ENCODE measurements around the gene CNNM4.
"Not testable (repeated sequence)": the region's sequence is repeated elsewhere in the genome, so short reads cannot be mapped to it uniquely, and the experiment has no call there.

The CNNM4 gene

GRCh38 chr2:96795076-96795475 lies 34.4 kb downstream of the CNNM4 start:
- no peak for DNase-seq

- not testable (repeated sequence) for DNase-seq
Measured at GRCh38 chr2:96796497-96796896, 35.8 kb downstream of the CNNM4 start.

GRCh38 chr2:96797066-96797625 lies 36.4 kb downstream of the CNNM4 start:
- DNase-seq: no peak

- no peak for DNase-seq
Measured at GRCh38 chr2:96798733-96799622, 38.3 kb downstream of the CNNM4 start.

GRCh38 chr2:96799623-96799935 lies 38.9 kb downstream of the CNNM4 start:
- no peak for DNase-seq

- no peak for DNase-seq
Measured at GRCh38 chr2:96800061-96801004, 39.6 kb downstream of the CNNM4 start.

- DNase-seq: peak; percentile 57
Measured at GRCh38 chr2:96801005-96801785, 40.5 kb downstream of the CNNM4 start.

- DNase-seq: no peak
Measured at GRCh38 chr2:96801786-96802595, 41.3 kb downstream of the CNNM4 start.

- DNase-seq: no peak
Measured at GRCh38 chr2:96802721-96803120, 42.0 kb downstream of the CNNM4 start.

GRCh38 chr2:96804986-96805385 lies 44.3 kb downstream of the CNNM4 start:
- no peak for DNase-seq

GRCh38 chr2:96805946-96806345 lies 45.2 kb downstream of the CNNM4 start:
- DNase-seq: not testable (repeated sequence)

- no peak for DNase-seq
Measured at GRCh38 chr2:96806468-96807126, 45.9 kb downstream of the CNNM4 start.

- no peak for DNase-seq
Measured at GRCh38 chr2:96807127-96807471, 46.4 kb downstream of the CNNM4 start.

GRCh38 chr2:96808176-96808837 lies 47.6 kb downstream of the CNNM4 start:
- DNase-seq: no peak

- no peak for DNase-seq
Measured at GRCh38 chr2:96809216-96809882, 48.6 kb downstream of the CNNM4 start.

- DNase-seq: no peak
Measured at GRCh38 chr2:96809951-96810782, 49.5 kb downstream of the CNNM4 start.

GRCh38 chr2:96810783-96811192 lies 50.1 kb downstream of the CNNM4 start:
- DNase-seq: no peak

GRCh38 chr2:96811917-96812316 lies 51.2 kb downstream of the CNNM4 start:
- no peak for DNase-seq

- no peak for DNase-seq
Measured at GRCh38 chr2:96813656-96814055, 53.0 kb downstream of the CNNM4 start.
